ENCODE data around the gene MRFAP1L1. TPM values are rescaled to one million over a fixed set of nuclear protein-coding genes. Genes with fewer than 3 reads are reported as not detected.
"Not testable (repeated sequence)": the region's sequence is repeated elsewhere in the genome, so short reads cannot be mapped to it uniquely, and the experiment has no call there.

Gene MRFAP1L1
- total RNA-seq, 1 donor from 2014 or later: 52.5 TPM

DNA sequence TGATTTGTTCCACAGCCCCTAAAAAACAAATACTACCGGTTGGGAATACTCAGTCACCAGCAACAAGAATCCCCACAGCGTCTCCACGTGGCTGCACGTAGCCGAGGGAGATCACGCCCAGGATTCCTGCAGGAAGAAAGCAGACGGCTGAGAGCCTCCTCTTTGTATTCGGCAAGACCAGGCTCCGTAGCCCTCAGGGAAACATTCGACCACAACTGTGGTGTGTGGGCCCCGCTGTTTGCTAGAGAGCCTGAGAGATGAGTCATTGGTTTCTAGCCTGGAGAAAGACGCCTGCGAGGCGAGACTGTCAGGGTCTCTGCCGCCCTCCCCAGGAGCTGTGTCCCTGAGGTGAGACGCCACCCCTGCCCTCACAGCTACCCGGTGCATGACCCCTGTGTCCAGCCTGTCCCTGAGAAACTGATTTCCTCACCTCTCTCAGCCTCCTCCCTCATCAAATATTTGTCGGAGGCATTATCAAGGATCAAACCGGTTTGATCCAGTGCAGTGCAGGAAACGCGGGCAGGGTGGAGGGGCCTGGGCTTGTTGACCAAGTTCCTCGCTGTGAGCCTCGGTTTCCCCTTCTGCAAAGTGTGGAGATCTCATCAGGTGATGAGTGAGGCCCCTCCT, 20.7 kb downstream of the MRFAP1L1 start:
- peak; percentile 88 for DNase-seq (ENCODE audit: low spot score)

DNA sequence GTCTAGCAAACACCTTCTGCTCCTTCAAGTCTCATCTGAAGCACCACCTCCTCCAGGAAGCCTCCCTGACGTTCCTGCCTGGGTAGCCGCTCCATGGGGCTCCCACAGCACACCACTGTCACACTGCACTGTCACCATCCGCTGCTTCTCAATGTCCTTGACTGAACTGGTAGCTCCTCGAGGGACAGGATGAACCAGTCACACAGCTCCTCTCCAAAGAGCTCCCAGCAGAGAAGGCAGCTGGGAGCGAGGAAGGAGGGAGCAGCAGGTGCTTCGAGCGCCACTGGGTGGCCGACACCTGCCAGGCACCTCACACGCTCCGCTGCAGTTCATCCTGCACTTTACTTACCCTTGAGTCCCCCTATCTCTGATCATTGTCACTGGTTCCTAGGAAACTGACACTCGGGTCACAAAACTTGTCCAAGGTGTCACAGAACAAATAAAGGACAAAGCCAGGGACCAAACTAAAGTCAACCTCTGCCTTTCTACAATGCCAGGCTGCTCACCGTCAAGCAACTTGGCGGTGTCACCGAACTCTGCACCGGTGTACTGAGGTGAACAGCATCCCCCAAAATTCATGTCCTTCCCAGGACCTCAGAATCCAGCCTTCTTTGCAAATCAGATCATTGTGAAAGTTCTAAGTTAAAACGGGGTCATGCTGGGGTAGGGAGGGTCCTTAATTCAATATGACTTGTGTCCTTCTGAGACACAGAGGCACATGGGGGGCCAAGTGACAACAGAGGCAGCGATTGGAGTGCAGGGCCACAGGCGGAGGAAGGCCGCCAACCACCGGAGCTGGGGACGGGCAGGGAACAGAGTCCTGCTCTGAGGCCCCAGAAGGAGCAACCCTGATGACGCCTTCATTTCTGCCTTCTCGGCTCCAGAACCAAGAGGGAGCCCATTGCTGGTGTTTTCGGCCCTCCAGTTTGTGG, 21.5 kb downstream of the MRFAP1L1 start:
- DNase-seq (ENCODE audit: low spot score): no peak

DNA sequence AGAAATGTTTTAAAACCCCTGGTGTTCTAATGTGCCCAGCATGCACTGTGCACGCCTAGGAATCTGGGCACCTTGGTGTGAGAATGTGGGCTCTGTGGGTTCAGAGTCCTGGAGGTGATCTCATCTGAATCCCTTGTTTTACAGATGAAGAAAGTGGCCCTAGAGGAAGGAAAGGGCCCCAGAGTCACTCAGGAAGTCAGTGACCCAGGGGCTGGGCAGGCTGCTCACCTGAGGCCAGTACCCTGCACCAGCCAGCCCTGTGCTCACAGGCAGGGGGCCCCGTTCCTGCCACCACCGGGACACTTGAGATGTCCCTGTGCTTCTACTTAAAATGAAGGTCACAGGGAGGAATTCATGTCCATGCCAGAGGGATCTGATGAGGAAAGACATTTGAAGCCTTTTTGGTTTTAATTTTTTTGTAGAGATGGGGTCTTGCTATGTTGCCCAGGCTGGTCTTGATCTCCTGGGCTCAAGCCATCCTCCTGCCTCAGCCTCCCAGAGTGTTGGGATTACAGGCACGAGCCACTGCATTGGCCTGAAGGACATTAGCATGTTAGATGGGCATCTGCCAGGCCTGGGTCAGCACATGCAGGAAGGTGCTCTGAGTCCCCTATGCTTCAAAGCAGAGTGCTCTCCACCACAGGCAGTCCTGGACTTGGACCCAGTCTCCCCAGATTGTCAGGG, 23.4 kb downstream of the MRFAP1L1 start:
- no peak for DNase-seq (ENCODE audit: low spot score)

- no peak for DNase-seq (ENCODE audit: low spot score)
Measured at GRCh38 chr4:6684656-6685055, 25.0 kb downstream of the MRFAP1L1 start.

GRCh38 chr4:6682862-6683590, 26.6 kb downstream of the MRFAP1L1 start:
- no peak for DNase-seq (ENCODE audit: low spot score)

- DNase-seq (ENCODE audit: low spot score): no peak
Measured at GRCh38 chr4:6681191-6681590, 28.5 kb downstream of the MRFAP1L1 start.

GRCh38 chr4:6680372-6681034, 29.2 kb downstream of the MRFAP1L1 start:
- DNase-seq (ENCODE audit: low spot score): no peak

- no peak for DNase-seq (ENCODE audit: low spot score)
Measured at GRCh38 chr4:6676722-6677558, 32.7 kb downstream of the MRFAP1L1 start.

DNA sequence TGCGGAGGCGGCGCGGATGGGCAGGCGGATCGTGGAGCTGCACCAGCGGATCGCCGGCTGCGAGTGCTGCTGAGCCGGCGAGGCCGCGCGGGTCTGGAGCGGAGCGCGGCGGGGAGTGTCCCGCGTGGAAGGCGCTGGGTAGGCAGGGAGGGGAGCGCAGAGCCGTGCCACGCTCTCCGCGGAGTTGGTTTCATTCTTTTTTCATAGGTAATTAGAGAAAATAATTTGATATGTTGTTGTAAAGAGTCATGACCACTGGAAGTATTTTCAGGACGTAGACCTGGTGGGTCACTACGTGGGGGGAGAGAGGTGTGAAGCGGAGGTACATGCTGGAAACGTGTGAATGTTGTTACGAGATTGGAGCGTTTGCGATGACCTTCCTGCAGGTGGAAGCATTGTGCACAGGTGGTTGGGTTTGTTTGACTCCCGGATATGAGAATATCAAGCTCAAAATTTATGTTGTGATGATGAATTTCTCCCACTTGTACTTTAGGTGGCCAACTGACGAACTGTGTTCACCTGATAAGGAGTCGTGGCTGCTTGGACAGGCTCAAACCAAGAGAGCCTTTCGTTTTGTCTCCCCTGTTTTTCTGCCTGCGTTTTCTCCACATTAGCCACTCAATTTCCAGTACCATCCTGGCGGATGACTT, 35.0 kb downstream of the MRFAP1L1 start:
- no peak for DNase-seq (ENCODE audit: low spot score)

GRCh38 chr4:6673660-6674499, 35.8 kb downstream of the MRFAP1L1 start:
- peak; percentile 95 for DNase-seq (ENCODE audit: low spot score)

DNA sequence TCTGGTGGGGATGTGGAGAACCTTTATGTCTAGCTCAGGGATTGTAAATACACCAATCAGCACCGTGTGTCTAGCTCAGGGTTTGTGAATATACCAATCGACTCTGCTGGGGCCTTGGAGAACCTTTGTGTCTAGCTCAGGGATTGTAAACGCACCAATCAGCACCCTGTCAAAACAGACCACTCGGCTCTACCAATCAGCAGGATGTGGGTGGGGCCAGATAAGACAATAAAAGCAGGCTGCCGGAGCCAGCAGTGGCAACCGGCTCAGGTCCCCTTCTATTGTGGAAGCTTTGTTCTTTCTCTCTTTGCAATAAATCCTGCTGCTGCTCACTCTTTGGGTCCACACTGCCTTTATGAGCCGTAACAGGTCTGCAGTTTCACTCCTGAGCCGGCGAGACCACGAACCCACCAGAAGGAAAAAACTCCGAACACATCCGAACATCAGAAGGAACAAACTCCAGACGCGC, 36.4 kb downstream of the MRFAP1L1 start:
- not testable (repeated sequence) for DNase-seq (ENCODE audit: low spot score)

- not testable (repeated sequence) for DNase-seq (ENCODE audit: low spot score)
Measured at GRCh38 chr4:6672541-6673190, 37.0 kb downstream of the MRFAP1L1 start.

- DNase-seq (ENCODE audit: low spot score): no peak
Measured at GRCh38 chr4:6672131-6672530, 37.5 kb downstream of the MRFAP1L1 start.

GRCh38 chr4:6671648-6672047, 38.0 kb downstream of the MRFAP1L1 start:
- no peak for DNase-seq (ENCODE audit: low spot score)

GRCh38 chr4:6668391-6668790, 41.3 kb downstream of the MRFAP1L1 start:
- no peak for DNase-seq (ENCODE audit: low spot score)

GRCh38 chr4:6665320-6665654, 44.4 kb downstream of the MRFAP1L1 start:
- no peak for DNase-seq (ENCODE audit: low spot score)

DNA sequence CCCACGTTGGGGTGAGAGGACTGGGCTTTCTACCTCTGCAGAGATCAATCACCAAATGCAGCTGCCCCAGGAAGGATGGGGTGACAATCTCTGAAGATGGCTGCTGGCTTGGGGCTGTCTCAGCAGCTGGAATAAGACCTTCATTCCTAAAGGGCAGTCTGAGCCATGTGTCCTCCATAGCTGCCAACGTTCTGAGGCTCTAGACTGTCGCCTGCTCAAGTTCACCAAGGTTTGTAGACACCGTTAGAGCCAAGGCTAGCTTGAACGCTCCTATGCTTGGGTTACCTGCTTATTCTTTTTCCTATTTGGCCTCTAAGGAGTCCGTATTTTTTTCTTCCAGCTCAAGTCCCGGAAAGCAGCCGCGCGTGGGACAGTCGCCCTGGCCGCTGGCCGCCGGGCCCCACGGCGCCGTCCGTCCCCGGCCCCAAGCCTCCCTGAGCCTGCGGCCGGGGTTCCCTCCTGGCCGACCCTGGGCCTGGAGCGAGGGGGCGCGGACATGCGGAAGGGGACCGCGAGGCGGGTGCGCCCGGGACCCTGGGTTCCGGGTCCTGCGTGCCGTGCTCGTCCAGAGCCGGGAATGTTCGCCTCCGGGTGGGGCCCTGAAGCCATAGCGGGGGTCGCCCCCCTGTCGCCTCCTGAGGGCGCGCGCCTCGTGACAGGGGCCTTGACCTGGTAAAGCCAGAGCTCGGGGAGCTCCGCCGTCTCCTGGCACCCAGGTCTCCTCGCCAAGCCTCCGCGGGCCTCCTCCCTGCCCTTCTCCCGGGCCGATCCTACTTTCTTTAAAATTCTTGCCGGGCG, 45.9 kb downstream of the MRFAP1L1 start:
- DNase-seq (ENCODE audit: low spot score): no peak

- no peak for DNase-seq (ENCODE audit: low spot score)
Measured at GRCh38 chr4:6662591-6662990, 47.1 kb downstream of the MRFAP1L1 start.

Data from ureter (tissue), 1 donor.